ENCODE results near the gene NEK11.

The NEK11 gene

DNA sequence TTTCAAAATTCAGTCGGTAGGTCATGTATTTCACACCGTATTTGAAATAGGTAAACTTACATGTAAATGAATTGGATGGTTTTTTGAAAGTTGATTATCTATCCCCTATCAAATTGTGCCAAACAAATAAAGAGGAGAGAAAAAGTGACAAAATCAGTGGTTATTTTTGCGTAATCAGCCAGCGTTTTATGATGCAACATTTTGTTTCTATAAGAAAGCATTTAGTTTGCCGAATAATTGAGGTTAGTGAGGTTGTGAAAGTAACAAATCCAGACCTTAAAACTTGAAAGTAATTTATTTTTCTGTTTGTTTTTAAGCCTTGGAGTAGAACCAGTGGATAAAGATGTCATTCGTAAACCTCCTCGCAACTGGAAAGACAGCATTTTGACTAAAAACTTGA, 29.4 kb upstream of the NEK11 start:
- DNase-seq (ENCODE audit: low read depth), result no peak
- H3K4me3 ChIP-seq (ENCODE audit: low read depth, low read length), result no peak overlapping the region
- TF ChIP-seq, protein P1, sequence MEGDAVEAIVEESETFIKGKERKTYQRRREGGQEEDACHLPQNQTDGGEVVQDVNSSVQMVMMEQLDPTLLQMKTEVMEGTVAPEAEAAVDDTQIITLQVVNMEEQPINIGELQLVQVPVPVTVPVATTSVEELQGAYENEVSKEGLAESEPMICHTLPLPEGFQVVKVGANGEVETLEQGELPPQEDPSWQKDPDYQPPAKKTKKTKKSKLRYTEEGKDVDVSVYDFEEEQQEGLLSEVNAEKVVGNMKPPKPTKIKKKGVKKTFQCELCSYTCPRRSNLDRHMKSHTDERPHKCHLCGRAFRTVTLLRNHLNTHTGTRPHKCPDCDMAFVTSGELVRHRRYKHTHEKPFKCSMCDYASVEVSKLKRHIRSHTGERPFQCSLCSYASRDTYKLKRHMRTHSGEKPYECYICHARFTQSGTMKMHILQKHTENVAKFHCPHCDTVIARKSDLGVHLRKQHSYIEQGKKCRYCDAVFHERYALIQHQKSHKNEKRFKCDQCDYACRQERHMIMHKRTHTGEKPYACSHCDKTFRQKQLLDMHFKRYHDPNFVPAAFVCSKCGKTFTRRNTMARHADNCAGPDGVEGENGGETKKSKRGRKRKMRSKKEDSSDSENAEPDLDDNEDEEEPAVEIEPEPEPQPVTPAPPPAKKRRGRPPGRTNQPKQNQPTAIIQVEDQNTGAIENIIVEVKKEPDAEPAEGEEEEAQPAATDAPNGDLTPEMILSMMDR (IDR thresholded peaks at IDR 0.05; ENCODE audit: insufficient read depth, low read depth, low read length, missing control alignments), result no peak

DNA sequence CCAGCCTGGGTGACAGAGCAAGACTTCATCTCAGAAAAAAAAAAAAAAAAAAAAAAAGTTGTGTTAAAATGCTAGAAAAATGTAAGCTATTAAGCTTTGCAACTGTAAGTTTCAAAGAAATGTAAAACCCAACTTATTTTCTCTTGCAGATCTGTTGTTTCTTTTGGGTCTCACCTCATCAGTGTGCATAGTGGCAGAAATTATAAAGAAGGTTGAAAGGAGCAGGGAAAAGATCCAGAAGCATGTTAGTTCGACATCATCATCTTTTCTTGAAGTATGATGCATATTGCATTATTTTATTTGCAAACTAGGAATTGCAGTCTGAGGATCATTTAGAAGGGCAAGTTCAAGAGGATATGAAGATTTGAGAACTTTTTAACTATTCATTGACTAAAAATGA, 25.6 kb upstream of the NEK11 start:
- TF ChIP-seq, protein P1 (IDR thresholded peaks at IDR 0.05; ENCODE audit: insufficient read depth, low read depth, low read length, missing control alignments), result no peak
- DNase-seq (ENCODE audit: low read depth), result no peak

DNA sequence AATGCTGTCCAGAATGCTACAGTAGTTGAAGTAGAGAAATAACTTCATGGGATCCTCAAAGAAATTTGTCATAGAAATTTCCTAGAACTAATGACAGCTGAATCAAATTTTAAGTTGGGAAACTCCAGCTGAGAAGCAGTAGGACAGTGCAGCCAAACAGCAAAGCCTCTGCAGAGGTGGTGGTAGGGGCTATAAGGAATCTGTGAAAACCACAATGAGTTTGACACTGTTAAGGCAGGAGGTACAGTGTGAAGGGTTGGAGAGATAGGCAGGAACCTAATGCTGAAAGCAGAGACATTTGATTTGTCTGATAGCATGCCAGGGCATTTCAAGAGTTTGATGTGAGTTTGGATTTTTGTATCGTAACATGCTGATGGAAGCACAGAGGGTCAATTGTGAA, 22.1 kb upstream of the NEK11 start:
- TF ChIP-seq, protein P1 (IDR thresholded peaks at IDR 0.05; ENCODE audit: insufficient read depth, low read depth, low read length, missing control alignments), result no peak
- no peak overlapping the region for H3K4me3 ChIP-seq (ENCODE audit: low read depth, low read length)
- no peak for DNase-seq (ENCODE audit: low read depth)

More for the DNA sequence above, 25.6 kb upstream of the NEK11 start:
- H3K4me3 ChIP-seq (ENCODE audit: low read depth, low read length), result no peak overlapping the region

GRCh38 chr3:131007256-131007655, 19.4 kb upstream of the NEK11 start:
- H3K4me3 ChIP-seq (ENCODE audit: low read depth, low read length), result no peak overlapping the region
- DNase-seq (ENCODE audit: low read depth), result no peak
- TF ChIP-seq, protein P1 (IDR thresholded peaks at IDR 0.05; ENCODE audit: insufficient read depth, low read depth, low read length, missing control alignments), result no peak

GRCh38 chr3:131007782-131008181, 18.9 kb upstream of the NEK11 start:
- TF ChIP-seq, protein P1 (IDR thresholded peaks at IDR 0.05; ENCODE audit: insufficient read depth, low read depth, low read length, missing control alignments), result no peak
- no peak for DNase-seq (ENCODE audit: low read depth)
- no peak overlapping the region for H3K4me3 ChIP-seq (ENCODE audit: low read depth, low read length)

GRCh38 chr3:131008326-131008725, 18.4 kb upstream of the NEK11 start:
- H3K4me3 ChIP-seq (ENCODE audit: low read depth, low read length), result no peak overlapping the region
- TF ChIP-seq, protein P1 (IDR thresholded peaks at IDR 0.05; ENCODE audit: insufficient read depth, low read depth, low read length, missing control alignments), result no peak

DNA sequence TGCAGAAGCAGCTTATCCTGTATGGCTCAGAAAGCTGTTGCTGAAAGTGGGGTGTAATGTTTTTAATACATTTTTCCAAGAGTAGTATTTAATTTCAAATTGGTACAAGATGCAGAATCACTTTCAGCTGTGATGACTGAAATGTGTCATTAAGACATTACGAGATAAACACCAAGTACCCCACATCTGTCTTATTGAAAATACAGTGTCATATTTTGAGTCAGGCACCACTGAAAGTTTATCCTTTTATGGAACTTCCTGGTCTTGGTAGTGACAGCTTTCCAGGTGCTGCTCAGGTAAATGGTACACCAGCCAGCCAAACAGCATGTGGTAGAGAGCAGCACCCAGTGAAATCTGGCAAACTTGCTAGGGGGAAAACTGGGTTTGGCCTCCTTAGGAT, 17.0 kb upstream of the NEK11 start:
- no peak for DNase-seq (ENCODE audit: low read depth)
- TF ChIP-seq, protein P1 (IDR thresholded peaks at IDR 0.05; ENCODE audit: insufficient read depth, low read depth, low read length, missing control alignments), result no peak

More at GRCh38 chr3:131008326-131008725, 18.4 kb upstream of the NEK11 start:
- no peak for DNase-seq (ENCODE audit: low read depth)

More for the DNA sequence above, 17.0 kb upstream of the NEK11 start:
- no peak overlapping the region for H3K4me3 ChIP-seq (ENCODE audit: low read depth, low read length)

All from GM12865 (cell line).